GM12878 (cell line): ENCODE data around the gene ZCWPW2. TPM values are rescaled to one million over a fixed set of nuclear protein-coding genes. Genes with fewer than 3 reads are reported as not detected.

Experiments used
- ATAC-seq: fragments of 200-7000 bp; cut with Tn5 transposase; 3 replicates; pipeline ENCODE4 v1.9.1; 2020; ENCODE audit warnings: mild to moderate bottlenecking, moderate library complexity
- BruUV-seq: library from RNA; stranded (reverse); fragments of 400-500 nt; replicated peaks from 2 replicates; lab custom pipeline; 2021; lab: Mats Ljungman, UMichigan
- CTCF ChIA-PET: fragments of 300-600 bp; sonication (Branson Sonifier 250); formaldehyde crosslinking; extraction: SDS; loops from one replicate; lab custom pipeline; 2021; ENCODE audit warnings: inconsistent platforms; lab: Yijun Ruan, JAX
- POLR2A ChIA-PET: fragments of 350-600 bp; formaldehyde crosslinking; extraction: SDS; loops from one replicate; lab custom pipeline; 2021; ENCODE audit warnings: inconsistent platforms; lab: Charles Lee
- RAD21 ChIA-PET: fragments of 300-600 bp; sonication (Branson Sonifier 250); formaldehyde crosslinking; loops from one replicate; lab custom pipeline; 2023; ENCODE audit warnings: antibody characterized with exemption; ENCODE audit not compliant: unreplicated experiment; lab: Charles Lee
- SMC1A ChIA-PET: fragments of 300-600 bp; sonication (Branson Sonifier 250); formaldehyde crosslinking; loops from one replicate; lab custom pipeline; 2023; ENCODE audit not compliant: unreplicated experiment, uncharacterized antibody; lab: Charles Lee
- DNase-seq: peaks from one replicate; pipeline ENCODE4 v3.0.0-alpha.2; 2011; ENCODE audit warnings: low read depth, low spot score
- FAIRE-seq: peaks from 3 replicates; lab custom pipeline; 2011; peaks lifted over from hg19 to GRCh38; lab: Jason Lieb, UNC
- H2AFZ ChIP-seq: 2 replicates; pipeline ENCODE4 v1.6.0; 2011; ENCODE audit warnings: low read depth, low read length, control low read depth; ENCODE audit not compliant: control insufficient read depth
- H3K27ac ChIP-seq: 2 replicates; pipeline ENCODE4 v1.5.1; 2011; ENCODE audit warnings: control low read depth; ENCODE audit not compliant: control insufficient read depth, insufficient read depth
- H3K27me3 ChIP-seq, 2 experiments: replicated peaks in 1 of 2; 2 replicates each; pipeline versions ENCODE4 v1.6.0 to v1.6.1; 2011; ENCODE audit warnings: low read length in 1 of 2; ENCODE audit not compliant: control insufficient read depth in 2 of 2, insufficient read depth in 2 of 2
- H3K36me3 ChIP-seq, 2 experiments: 2 replicates each; pipeline ENCODE4 v1.5.1; 2011; ENCODE audit warnings: low read length in 1 of 2; ENCODE audit not compliant: control insufficient read depth in 2 of 2, insufficient read depth in 2 of 2
- H3K4me1 ChIP-seq: 2 replicates; pipeline ENCODE4 v1.6.1; 2011; ENCODE audit warnings: mild to moderate bottlenecking, low read length, moderate library complexity, mixed read lengths; ENCODE audit not compliant: control insufficient read depth, insufficient read depth
- H3K4me2 ChIP-seq: 2 replicates; pipeline ENCODE4 v1.6.0; 2011; ENCODE audit warnings: control low read depth; ENCODE audit not compliant: control insufficient read depth, insufficient read depth
- H3K4me3 ChIP-seq: fragments of 200-600 bp; sonication (generic); 2 replicates; pipeline ENCODE4 v1.5.1; 2016
- H3K79me2 ChIP-seq: 2 replicates; pipeline ENCODE4 v1.6.0; 2011; ENCODE audit warnings: low read length; ENCODE audit not compliant: control insufficient read depth, insufficient read depth
- H3K9ac ChIP-seq: 2 replicates; pipeline ENCODE4 v1.8.0; 2011; ENCODE audit warnings: low read length, control low read depth, mixed read lengths; ENCODE audit not compliant: control insufficient read depth, insufficient read depth
- H3K9me3 ChIP-seq: replicated peaks from 3 replicates; pipeline ENCODE4 v1.5.1; 2011; ENCODE audit warnings: mild to moderate bottlenecking, low read length; ENCODE audit not compliant: control insufficient read depth, insufficient read depth
- H4K20me1 ChIP-seq: 2 replicates; pipeline ENCODE4 v1.6.0; 2011; ENCODE audit not compliant: control insufficient read depth, insufficient read depth
- CBFB ChIP-seq: IDR thresholded peaks from 2 replicates; pipeline ENCODE4 v1.6.1; 2016; ENCODE audit warnings: antibody characterized with exemption, low read depth
- ESRRA ChIP-seq: IDR thresholded peaks from 2 replicates; pipeline ENCODE4 v1.6.1; 2012; ENCODE audit warnings: mild to moderate bottlenecking, low read length, improper control_type of control experiment
- GABPA ChIP-seq: IDR thresholded peaks from 2 replicates; pipeline ENCODE4 v1.6.1; 2014; ENCODE audit warnings: antibody characterized with exemption, low read depth, mild to moderate bottlenecking, inconsistent platforms
- KLF5 ChIP-seq: fragments of 450-650 bp; IDR thresholded peaks from 2 replicates; pipeline ENCODE4 v1.6.1; 2014; ENCODE audit warnings: mild to moderate bottlenecking; ENCODE audit not compliant: partially characterized antibody
- MEF2B ChIP-seq: fragments of 450-650 bp; IDR thresholded peaks from 2 replicates; pipeline ENCODE4 v1.6.1; 2018; ENCODE audit warnings: mild to moderate bottlenecking, moderate library complexity; ENCODE audit not compliant: partially characterized antibody, poor library complexity, severe bottlenecking
- POLR2AphosphoS2 ChIP-seq: IDR thresholded peaks from 2 replicates; pipeline ENCODE4 v1.6.1; 2011; ENCODE audit warnings: low read depth, mild to moderate bottlenecking, low read length, improper control_type of control experiment, moderate library complexity
- RBBP5 ChIP-seq: fragments of 200-600 bp; sonication (generic); conservative IDR thresholded peaks from 2 replicates; pipeline ENCODE4 v1.6.1; 2016
- RCOR1 ChIP-seq: conservative IDR thresholded peaks from 2 replicates; pipeline ENCODE4 v1.6.1; 2012; ENCODE audit warnings: low read depth, low read length, improper control_type of control experiment
- SREBF1 ChIP-seq: IDR thresholded peaks from 2 replicates; pipeline ENCODE4 v1.6.1; 2012; ENCODE audit warnings: mild to moderate bottlenecking, low read length
- ZNF217 ChIP-seq: fragments of 450-650 bp; IDR thresholded peaks from 2 replicates; pipeline ENCODE4 v1.6.1; 2017; ENCODE audit warnings: antibody characterized with exemption, mild to moderate bottlenecking
- in situ Hi-C: fragments of 300-500 bp; cut with MboI; formaldehyde crosslinking; loops from 9 replicates; pipeline ENCODE4 v1.14.3; 2018; ENCODE audit warnings: mixed read lengths
- intact Hi-C: fragments of 100-400 bp; cut with micrococcal nuclease; formaldehyde crosslinking; loops from one replicate; pipeline ENCODE4 v1.14.2; 2022; ENCODE audit not compliant: unreplicated experiment
- polyA plus RNA-seq, 11 experiments: library from polyadenylated mRNA; depleted of rRNA in 4 of 11; unstranded in 6 of 11; stranded (reverse) in 5 of 11; fragments of >200 nt; fragmentation: Nextera tagmentation in 4 of 11; fragmentation: Illumina TruSeq in 1 of 11; extraction: Ambion mirVana in 4 of 11; extraction: Trizol in 1 of 11; gene quantifications; 1 replicate in 1 of 11; 2 replicates in 10 of 11; pipeline versions ENCODE4 v1.2.1 to v1.2.3, GENCODE V29; 2011 to 2016; ENCODE audit warnings: inconsistent platforms in 2 of 11, missing spikeins in 2 of 11, low read depth in 1 of 11
- total RNA-seq, 4 experiments: library from RNA; depleted of rRNA in 3 of 4; stranded (reverse); fragments of >200 nt in 3 of 4; fragmentation: Illumina TruSeq in 1 of 4; extraction: Trizol in 1 of 4; gene quantifications; 2 replicates each; pipeline versions ENCODE4 v1.2.1 to v1.2.3, GENCODE V29; 2013 to 2021
- TF ChIP-seq, protein P1 (sequence below): fragments of 450-650 bp; conservative IDR thresholded peaks from 2 replicates; pipeline ENCODE4 v1.6.1; 2017; ENCODE audit warnings: mild to moderate bottlenecking, moderate library complexity

The ZCWPW2 gene
- total and polyA plus RNA-seq, 10 of the 15 experiments (the other 5 are each of a cell fraction or from before 2014, with no cell fraction given) = 0.09 to 0.38 (median 0.22) TPM; not detected in 3

GRCh38 chr3:28485164-28485563, 136.6 kb downstream of the ZCWPW2 start:
- ChIA-PET SMC1A (no interaction called here), RAD21 (no interaction called here), CTCF (interaction anchor here (0.7 kb wide), 1 partner anchor 789 kb away, joined by 4 read pairs; no protein-coding TSS in a partner anchor), POLR2A (no interaction called here)
- in situ Hi-C loops (no loop called here), intact Hi-C loops (no loop called here)
- no peaks in the 10 kb centered on the region for H3K36me3 ChIP-seq
- H3K27ac ChIP-seq = no peak overlapping the region
- H3K4me3 ChIP-seq = no peak overlapping the region
- TF ChIP-seq KLF5 = no peak
- no peak for TF ChIP-seq POLR2AphosphoS2
- no peak for TF ChIP-seq ZNF217
- TF ChIP-seq MEF2B = no peak
- TF ChIP-seq CBFB = no peak
- no peak for TF ChIP-seq RCOR1
- no peak for TF ChIP-seq SREBF1
- H2AFZ ChIP-seq = no peak overlapping the region
- no peak overlapping the region for H3K9ac ChIP-seq
- no peak for ATAC-seq
- no peak for FAIRE-seq
- H3K27me3 ChIP-seq = no peaks in the 10 kb centered on the region
- H3K4me2 ChIP-seq = no peak overlapping the region
- no peaks in the 10 kb centered on the region for H3K79me2 ChIP-seq
- no peak for DNase-seq
- no peaks in the 10 kb centered on the region for H3K4me1 ChIP-seq
- no TSS peak for BruUV-seq
- H4K20me1 ChIP-seq = no peaks in the 10 kb centered on the region
- no peaks in the 10 kb centered on the region for H3K9me3 ChIP-seq

DNA sequence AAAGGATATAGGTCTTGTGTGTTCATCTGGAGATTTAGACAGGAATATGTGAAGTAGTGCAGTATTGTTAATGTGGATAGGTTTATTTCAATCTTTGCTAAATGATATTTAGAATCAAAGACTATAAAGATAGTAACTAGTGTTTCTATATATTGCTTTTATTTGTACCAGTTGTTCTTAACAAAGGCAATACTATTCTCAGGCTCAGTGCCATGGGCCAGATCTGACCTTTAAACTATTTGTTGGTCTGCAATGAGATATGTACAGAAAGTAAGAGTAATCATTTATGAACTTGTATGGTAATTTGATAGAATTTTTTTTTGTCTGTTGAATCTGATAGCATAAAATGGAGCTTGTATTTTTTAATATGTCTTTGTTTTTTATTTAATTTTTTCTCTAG, 146.8 kb downstream of the ZCWPW2 start:
- H3K4me1 ChIP-seq = no peaks in the 10 kb centered on the region
- ATAC-seq (no peak), FAIRE-seq (no peak), DNase-seq (no peak)
- H2AFZ ChIP-seq = no peak overlapping the region
- ChIA-PET RAD21 (no interaction called here), SMC1A (interaction anchor here (1.1 kb wide), 1 partner anchor 19 kb away, joined by 4 read pairs; no protein-coding TSS in a partner anchor), POLR2A (no interaction called here), CTCF (interaction anchor here (0.7 kb wide), 1 partner anchor 1270 kb away, joined by 3 read pairs; no protein-coding TSS in a partner anchor)
- TF ChIP-seq ESRRA (no peak), RBBP5 (no peak), GABPA (no peak)
- TF ChIP-seq, protein P1, sequence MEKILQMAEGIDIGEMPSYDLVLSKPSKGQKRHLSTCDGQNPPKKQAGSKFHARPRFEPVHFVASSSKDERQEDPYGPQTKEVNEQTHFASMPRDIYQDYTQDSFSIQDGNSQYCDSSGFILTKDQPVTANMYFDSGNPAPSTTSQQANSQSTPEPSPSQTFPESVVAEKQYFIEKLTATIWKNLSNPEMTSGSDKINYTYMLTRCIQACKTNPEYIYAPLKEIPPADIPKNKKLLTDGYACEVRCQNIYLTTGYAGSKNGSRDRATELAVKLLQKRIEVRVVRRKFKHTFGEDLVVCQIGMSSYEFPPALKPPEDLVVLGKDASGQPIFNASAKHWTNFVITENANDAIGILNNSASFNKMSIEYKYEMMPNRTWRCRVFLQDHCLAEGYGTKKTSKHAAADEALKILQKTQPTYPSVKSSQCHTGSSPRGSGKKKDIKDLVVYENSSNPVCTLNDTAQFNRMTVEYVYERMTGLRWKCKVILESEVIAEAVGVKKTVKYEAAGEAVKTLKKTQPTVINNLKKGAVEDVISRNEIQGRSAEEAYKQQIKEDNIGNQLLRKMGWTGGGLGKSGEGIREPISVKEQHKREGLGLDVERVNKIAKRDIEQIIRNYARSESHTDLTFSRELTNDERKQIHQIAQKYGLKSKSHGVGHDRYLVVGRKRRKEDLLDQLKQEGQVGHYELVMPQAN = no peak
- intact Hi-C loops = no loop called here
- BruUV-seq = no TSS peak
- no peaks in the 10 kb centered on the region for H3K9me3 ChIP-seq
- H3K36me3 ChIP-seq = no peaks in the 10 kb centered on the region
- H3K9ac ChIP-seq = no peak overlapping the region
- H3K27ac ChIP-seq = no peak overlapping the region
- H3K4me2 ChIP-seq = no peak overlapping the region
- no peaks in the 10 kb centered on the region for H4K20me1 ChIP-seq
- no peaks in the 10 kb centered on the region for H3K27me3 ChIP-seq
- no peak overlapping the region for H3K4me3 ChIP-seq
- in situ Hi-C loops = no loop called here
- H3K79me2 ChIP-seq = no peaks in the 10 kb centered on the region
